ENCODE data around the gene KIF20B. TPM values are rescaled to one million over a fixed set of nuclear protein-coding genes. Genes with fewer than 3 reads are reported as not detected.

The KIF20B gene
- total and polyA plus RNA-seq, 2 of the 8 experiments (the other 6 are each of a cell fraction or from before 2014, with no cell fraction given), result 4.5 to 72.0 TPM

DNA sequence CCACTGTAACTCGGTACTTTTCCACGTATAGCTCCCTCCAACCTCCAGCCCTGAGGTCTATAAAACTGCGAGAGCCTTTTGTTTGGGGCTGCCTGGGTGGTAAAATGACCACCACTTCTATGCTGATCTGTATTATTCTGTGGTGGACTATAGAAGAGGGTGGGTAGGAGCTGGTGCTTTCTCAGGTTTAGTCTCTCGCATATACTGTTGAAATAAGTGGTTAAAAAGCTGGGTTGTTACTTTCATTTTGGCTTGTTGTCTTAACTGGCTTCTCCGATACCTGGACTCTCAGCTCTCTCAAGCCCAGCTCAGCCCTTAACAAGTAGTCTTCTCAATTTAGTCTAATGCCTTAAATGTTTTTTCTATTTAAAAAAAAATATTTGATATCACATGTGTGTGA lies 70.3 kb downstream of the KIF20B start (continued):
- TF ChIP-seq RFX5 (IDR thresholded peaks at IDR 0.05; ENCODE audit: borderline replicate concordance, low read depth, low read length), result no peak
- TF ChIP-seq, protein P1, sequence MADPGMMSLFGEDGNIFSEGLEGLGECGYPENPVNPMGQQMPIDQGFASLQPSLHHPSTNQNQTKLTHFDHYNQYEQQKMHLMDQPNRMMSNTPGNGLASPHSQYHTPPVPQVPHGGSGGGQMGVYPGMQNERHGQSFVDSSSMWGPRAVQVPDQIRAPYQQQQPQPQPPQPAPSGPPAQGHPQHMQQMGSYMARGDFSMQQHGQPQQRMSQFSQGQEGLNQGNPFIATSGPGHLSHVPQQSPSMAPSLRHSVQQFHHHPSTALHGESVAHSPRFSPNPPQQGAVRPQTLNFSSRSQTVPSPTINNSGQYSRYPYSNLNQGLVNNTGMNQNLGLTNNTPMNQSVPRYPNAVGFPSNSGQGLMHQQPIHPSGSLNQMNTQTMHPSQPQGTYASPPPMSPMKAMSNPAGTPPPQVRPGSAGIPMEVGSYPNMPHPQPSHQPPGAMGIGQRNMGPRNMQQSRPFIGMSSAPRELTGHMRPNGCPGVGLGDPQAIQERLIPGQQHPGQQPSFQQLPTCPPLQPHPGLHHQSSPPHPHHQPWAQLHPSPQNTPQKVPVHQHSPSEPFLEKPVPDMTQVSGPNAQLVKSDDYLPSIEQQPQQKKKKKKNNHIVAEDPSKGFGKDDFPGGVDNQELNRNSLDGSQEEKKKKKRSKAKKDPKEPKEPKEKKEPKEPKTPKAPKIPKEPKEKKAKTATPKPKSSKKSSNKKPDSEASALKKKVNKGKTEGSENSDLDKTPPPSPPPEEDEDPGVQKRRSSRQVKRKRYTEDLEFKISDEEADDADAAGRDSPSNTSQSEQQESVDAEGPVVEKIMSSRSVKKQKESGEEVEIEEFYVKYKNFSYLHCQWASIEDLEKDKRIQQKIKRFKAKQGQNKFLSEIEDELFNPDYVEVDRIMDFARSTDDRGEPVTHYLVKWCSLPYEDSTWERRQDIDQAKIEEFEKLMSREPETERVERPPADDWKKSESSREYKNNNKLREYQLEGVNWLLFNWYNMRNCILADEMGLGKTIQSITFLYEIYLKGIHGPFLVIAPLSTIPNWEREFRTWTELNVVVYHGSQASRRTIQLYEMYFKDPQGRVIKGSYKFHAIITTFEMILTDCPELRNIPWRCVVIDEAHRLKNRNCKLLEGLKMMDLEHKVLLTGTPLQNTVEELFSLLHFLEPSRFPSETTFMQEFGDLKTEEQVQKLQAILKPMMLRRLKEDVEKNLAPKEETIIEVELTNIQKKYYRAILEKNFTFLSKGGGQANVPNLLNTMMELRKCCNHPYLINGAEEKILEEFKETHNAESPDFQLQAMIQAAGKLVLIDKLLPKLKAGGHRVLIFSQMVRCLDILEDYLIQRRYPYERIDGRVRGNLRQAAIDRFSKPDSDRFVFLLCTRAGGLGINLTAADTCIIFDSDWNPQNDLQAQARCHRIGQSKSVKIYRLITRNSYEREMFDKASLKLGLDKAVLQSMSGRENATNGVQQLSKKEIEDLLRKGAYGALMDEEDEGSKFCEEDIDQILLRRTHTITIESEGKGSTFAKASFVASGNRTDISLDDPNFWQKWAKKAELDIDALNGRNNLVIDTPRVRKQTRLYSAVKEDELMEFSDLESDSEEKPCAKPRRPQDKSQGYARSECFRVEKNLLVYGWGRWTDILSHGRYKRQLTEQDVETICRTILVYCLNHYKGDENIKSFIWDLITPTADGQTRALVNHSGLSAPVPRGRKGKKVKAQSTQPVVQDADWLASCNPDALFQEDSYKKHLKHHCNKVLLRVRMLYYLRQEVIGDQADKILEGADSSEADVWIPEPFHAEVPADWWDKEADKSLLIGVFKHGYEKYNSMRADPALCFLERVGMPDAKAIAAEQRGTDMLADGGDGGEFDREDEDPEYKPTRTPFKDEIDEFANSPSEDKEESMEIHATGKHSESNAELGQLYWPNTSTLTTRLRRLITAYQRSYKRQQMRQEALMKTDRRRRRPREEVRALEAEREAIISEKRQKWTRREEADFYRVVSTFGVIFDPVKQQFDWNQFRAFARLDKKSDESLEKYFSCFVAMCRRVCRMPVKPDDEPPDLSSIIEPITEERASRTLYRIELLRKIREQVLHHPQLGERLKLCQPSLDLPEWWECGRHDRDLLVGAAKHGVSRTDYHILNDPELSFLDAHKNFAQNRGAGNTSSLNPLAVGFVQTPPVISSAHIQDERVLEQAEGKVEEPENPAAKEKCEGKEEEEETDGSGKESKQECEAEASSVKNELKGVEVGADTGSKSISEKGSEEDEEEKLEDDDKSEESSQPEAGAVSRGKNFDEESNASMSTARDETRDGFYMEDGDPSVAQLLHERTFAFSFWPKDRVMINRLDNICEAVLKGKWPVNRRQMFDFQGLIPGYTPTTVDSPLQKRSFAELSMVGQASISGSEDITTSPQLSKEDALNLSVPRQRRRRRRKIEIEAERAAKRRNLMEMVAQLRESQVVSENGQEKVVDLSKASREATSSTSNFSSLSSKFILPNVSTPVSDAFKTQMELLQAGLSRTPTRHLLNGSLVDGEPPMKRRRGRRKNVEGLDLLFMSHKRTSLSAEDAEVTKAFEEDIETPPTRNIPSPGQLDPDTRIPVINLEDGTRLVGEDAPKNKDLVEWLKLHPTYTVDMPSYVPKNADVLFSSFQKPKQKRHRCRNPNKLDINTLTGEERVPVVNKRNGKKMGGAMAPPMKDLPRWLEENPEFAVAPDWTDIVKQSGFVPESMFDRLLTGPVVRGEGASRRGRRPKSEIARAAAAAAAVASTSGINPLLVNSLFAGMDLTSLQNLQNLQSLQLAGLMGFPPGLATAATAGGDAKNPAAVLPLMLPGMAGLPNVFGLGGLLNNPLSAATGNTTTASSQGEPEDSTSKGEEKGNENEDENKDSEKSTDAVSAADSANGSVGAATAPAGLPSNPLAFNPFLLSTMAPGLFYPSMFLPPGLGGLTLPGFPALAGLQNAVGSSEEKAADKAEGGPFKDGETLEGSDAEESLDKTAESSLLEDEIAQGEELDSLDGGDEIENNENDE (IDR thresholded peaks at IDR 0.05; ENCODE audit: insufficient replicate concordance, low read length), result no peak
